Subcutaneous abdominal adipose tissue (tissue), 5 donors: ENCODE data around the gene ZNF672.
"Not testable (repeated sequence)": the region's sequence is repeated elsewhere in the genome, so short reads cannot be mapped to it uniquely, and the experiment has no call there.

Experiments
- H3K27ac ChIP-seq: one replicate; pipeline ENCODE4 v1.7.0; 2013; ENCODE audit warnings: low read depth, mild to moderate bottlenecking, inconsistent platforms, low read length, moderate library complexity
- H3K27me3 ChIP-seq, 5 donors: one replicate each; pipeline ENCODE4 v1.7.0; 2013; ENCODE audit warnings: low read length in 5 of 5, inconsistent platforms in 1 of 5; ENCODE audit not compliant: control insufficient read depth in 5 of 5, insufficient read depth in 4 of 5
- H3K36me3 ChIP-seq, 5 donors: one replicate each; pipeline ENCODE4 v1.7.0; 2013; ENCODE audit warnings: low read length in 5 of 5; ENCODE audit not compliant: control insufficient read depth in 5 of 5, insufficient read depth in 5 of 5
- H3K4me1 ChIP-seq, 5 donors: one replicate each; pipeline ENCODE4 v1.7.0; 2013; ENCODE audit warnings: low read length in 5 of 5, mild to moderate bottlenecking in 3 of 5, moderate library complexity in 1 of 5; ENCODE audit not compliant: control insufficient read depth in 5 of 5, insufficient read depth in 5 of 5
- H3K4me3 ChIP-seq, 5 donors: one replicate each; pipeline ENCODE4 v1.7.0; 2013; ENCODE audit warnings: low read length in 5 of 5, low read depth in 1 of 5
- H3K9ac ChIP-seq, 5 donors: one replicate each; pipeline ENCODE4 v1.7.0; 2013; ENCODE audit warnings: low read length in 5 of 5, mild to moderate bottlenecking in 4 of 5, moderate library complexity in 3 of 5
- H3K9me3 ChIP-seq, 5 donors: one replicate each; pipeline ENCODE4 v1.7.0; 2013; ENCODE audit warnings: low read length in 5 of 5; ENCODE audit not compliant: control insufficient read depth in 5 of 5
- donor health status: healthy.
- donor health status: healthy.
- donor health status: healthy.
- donor health status: healthy.
- donor health status: healthy.

ZNF672 gene

DNA sequence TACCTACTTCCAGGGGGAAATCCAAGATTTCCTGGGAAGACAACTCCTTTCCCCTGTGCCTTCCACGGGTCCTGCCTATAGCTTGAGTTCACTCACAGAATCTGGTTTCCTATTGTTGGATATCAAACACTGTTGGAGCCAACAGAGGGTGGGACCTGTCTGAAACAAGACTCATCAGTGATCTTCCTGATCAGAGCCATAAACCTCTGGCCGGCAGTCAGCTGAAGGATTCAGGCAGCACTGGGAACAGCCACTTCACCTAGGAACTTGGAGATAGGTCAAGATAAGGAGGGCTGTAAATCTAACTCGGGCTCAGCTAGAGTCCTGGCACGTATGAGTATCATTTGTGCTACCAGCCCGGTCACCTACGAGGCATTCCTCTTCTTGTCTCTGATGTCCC lies 35.6 kb upstream of the ZNF672 start:
- Histone ChIP-seq H3K9ac (no peak overlapping the region), H3K27ac (no peak overlapping the region), H3K4me3 (no peak overlapping the region), H3K4me1 (peaks cover 3 to 29% (median 14%) of the 10 kb centered on the region in 5 donors), H3K9me3 (no peaks in the 10 kb centered on the region), H3K27me3 (peaks cover 0 to 4% (median 0%) of the 10 kb centered on the region in 5 donors), H3K36me3 (no peaks in the 10 kb centered on the region)

DNA sequence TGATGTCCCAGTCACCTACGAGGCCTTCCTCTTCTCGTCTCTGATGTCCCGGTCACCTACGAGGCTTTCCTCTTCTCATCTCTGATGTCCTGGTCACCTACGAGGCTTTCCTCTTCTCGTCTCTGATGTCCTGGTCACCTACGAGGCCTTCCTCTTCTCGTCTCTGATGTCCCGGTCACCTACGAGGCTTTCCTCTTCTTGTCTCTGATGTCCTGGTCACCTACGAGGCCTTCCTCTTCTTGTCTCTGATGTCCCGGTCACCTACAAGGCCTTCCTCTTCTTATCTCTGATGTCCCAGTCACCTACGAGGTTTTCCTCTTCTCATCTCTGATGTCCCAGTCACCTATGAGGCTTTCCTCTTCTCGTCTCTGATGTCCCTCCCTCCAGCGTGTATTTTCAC lies 34.5 kb upstream of the ZNF672 start:
- H3K9ac ChIP-seq, H3K36me3 ChIP-seq, H3K27me3 ChIP-seq, H3K9me3 ChIP-seq, H3K27ac ChIP-seq, H3K4me3 ChIP-seq: not testable (repeated sequence)
- peaks cover 3 to 29% (median 14%) of the 10 kb centered on the region in 5 donors for H3K4me1 ChIP-seq

DNA sequence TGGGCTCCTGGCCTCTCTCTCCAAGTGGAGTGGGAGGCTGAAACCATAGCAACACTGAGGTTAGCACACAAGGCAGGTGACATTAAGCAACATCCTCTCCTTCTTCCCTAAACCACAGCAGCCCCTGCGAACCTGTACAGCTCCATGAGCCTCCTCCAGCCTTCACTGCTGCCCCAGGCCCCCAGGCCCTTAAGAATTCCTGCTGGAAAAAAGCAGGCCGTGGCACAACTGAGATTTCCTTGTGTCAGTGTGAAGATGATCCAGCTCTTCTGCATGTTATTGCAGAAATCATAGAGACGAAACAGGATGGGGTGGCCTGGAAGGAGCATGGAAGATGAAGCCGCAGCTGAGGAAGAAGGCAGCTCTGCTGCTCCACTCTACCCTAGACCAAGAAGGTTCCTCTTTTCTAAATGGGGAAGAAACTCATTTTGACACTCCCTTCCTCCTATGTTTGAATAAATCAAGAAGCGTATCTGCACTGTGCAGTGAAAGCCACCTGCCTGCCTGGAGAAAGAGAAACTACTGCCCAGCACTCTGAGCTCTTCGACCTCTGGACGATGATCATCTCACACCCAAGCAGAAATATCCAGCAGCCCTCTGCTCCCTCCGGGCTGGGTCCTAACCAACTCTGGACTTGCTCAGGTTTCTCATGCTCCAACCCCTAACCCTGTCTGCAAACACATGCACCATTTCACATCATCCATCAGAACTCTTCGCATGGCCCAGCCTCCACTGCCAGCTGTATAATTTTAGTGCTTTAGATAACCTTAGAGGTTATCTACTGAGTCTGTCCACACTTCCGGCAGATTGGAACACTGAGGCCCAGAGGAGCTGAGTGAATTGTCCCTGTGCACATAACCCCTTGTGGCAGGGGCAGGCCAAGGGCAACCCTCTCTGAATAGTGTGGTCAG lies 33.0 kb upstream of the ZNF672 start:
- H3K9ac ChIP-seq: no peak overlapping the region
- H3K27me3 ChIP-seq: peaks cover 0 to 4% (median 0%) of the 10 kb centered on the region in 5 donors
- no peaks in the 10 kb centered on the region for H3K36me3 ChIP-seq
- no peaks in the 10 kb centered on the region for H3K9me3 ChIP-seq
- no peak overlapping the region for H3K27ac ChIP-seq
- H3K4me1 ChIP-seq: peaks cover 3 to 36% (median 15%) of the 10 kb centered on the region in 5 donors
- peak overlapping the region in 1 of 5 donors; percentile 16 for H3K4me3 ChIP-seq

DNA sequence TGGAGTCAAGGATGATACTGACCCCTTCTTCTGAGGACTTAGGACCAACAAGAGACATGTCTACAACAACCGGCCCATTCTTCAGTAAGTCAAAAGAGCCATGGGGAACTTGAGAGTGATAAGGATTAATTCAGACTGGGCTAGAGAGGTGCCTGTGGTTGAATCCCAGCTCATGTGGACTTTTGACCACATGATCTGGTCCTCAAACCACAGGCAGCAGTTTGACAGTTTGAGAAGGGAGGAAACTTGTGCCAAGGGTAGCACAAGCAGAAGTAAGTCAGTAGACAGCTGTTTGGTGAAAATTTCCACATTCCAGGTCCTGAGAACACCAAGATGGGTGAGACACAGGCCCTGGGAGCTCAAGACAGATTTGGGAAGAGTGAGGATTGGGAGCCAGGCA lies 32.1 kb upstream of the ZNF672 start:
- H3K27ac ChIP-seq: no peak overlapping the region
- no peaks in the 10 kb centered on the region for H3K9me3 ChIP-seq
- no peaks in the 10 kb centered on the region for H3K36me3 ChIP-seq
- peaks cover 6 to 44% (median 24%) of the 10 kb centered on the region in 5 donors for H3K4me1 ChIP-seq
- H3K27me3 ChIP-seq: peaks cover 0 to 4% (median 0%) of the 10 kb centered on the region in 5 donors
- H3K4me3 ChIP-seq: no peak overlapping the region
- H3K9ac ChIP-seq: no peak overlapping the region

DNA sequence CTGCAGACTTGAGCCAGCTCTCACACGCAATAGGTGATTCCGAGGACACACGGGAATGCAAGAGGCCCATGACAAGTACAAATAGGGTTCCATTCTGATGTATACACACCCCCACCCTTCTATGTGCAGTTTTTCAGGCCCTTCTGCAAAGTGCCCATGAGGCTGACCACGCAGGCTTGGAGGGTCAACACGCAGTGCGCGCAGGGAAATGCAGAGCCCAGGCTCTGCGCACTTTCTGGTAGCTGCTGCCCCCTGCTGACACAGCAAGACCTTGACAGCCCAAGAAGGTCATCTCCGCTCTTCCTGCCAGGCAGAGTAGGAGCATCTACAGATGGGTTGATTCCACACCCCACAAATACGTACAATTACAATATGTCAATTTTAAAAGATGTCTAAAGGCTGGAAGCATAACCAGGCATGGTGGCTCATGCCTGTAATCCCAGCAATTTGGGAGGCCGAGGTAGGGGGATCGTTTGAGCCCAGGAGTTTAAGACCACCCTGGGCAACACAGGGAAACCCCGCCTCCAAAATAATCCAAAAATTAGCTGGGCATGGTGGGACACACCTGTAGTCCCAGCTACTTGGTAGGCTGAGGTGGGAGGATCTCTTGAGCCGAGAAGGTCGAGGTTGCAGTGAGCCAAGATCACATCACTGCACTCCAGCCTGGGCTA lies 30.8 kb upstream of the ZNF672 start:
- no peak overlapping the region for H3K9ac ChIP-seq
- peak overlapping the region in 3 of 5 donors; percentile 12 to 19 (median 19) for H3K4me3 ChIP-seq
- H3K27ac ChIP-seq: no peak overlapping the region
- H3K9me3 ChIP-seq: no peaks in the 10 kb centered on the region
- peaks cover 8 to 52% (median 31%) of the 10 kb centered on the region in 5 donors for H3K4me1 ChIP-seq
- H3K36me3 ChIP-seq: peaks cover 0 to 13% (median 12%) of the 10 kb centered on the region in 5 donors
- H3K27me3 ChIP-seq: no peaks in the 10 kb centered on the region

DNA sequence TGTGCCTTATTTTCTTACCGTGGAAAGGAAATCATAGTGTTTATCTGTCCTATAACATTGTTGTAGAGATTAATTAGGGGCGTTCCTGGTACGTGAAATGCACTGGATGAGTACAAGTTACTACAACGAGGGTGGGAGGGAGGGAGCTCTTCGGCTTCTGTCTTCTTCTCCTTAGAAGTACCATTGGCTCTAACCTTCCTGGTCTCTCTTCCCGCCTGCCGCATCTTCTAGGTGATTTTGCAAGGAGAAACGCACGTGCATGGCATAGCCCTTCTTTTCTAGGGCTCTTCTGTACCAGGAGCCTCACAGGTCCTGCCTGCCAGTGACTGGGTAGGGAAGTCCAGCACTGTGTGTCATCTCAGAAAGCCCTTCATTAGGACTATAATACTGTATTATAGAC lies 29.1 kb upstream of the ZNF672 start:
- H3K4me1 ChIP-seq: peaks cover 9 to 52% (median 31%) of the 10 kb centered on the region in 5 donors
- no peak overlapping the region for H3K27ac ChIP-seq
- H3K4me3 ChIP-seq: no peak overlapping the region
- H3K36me3 ChIP-seq: peaks cover under 1 to 30% (median 29%) of the 10 kb centered on the region in 5 donors
- no peak overlapping the region for H3K9ac ChIP-seq
- H3K9me3 ChIP-seq: no peaks in the 10 kb centered on the region
- H3K27me3 ChIP-seq: no peaks in the 10 kb centered on the region

DNA sequence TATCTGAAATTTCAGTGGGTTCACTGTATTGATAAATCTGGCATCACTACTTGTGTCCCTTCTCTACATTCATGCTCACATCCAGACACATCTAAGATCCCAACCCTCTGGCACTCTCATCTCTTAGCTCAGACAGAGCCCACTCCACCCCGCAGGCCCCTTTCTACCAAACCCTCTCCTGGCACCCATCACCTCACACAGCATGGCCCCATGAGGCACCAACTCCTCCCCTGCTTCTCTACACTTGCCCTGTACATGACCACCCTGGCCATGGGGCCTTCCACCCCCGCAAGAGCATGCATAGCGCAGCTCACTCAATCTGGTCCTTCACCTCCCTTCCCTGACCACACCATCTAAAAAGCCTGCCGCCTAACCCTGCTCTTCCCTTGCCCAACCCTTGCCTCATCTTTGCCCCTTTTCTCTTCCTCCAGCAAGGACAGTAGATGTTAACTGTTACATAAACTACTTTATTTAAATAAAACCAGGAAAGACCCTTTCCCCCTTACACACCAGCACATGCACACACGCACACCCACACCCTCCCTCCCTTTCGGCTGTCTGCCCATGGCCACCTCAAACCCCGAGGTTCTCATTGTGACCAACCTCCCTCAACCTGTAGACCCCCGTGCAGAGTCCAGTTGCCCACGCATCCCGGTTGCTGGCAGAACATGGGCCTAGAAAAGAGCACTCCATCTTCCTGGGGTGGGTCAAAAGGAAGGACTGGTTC lies 27.9 kb upstream of the ZNF672 start:
- Histone ChIP-seq H3K9me3 (no peaks in the 10 kb centered on the region), H3K27ac (no peak overlapping the region), H3K4me3 (no peak overlapping the region), H3K9ac (no peak overlapping the region), H3K36me3 (peaks cover 7 to 43% (median 40%) of the 10 kb centered on the region in 5 donors), H3K4me1 (peaks cover 9 to 44% (median 28%) of the 10 kb centered on the region in 5 donors), H3K27me3 (no peaks in the 10 kb centered on the region)

DNA sequence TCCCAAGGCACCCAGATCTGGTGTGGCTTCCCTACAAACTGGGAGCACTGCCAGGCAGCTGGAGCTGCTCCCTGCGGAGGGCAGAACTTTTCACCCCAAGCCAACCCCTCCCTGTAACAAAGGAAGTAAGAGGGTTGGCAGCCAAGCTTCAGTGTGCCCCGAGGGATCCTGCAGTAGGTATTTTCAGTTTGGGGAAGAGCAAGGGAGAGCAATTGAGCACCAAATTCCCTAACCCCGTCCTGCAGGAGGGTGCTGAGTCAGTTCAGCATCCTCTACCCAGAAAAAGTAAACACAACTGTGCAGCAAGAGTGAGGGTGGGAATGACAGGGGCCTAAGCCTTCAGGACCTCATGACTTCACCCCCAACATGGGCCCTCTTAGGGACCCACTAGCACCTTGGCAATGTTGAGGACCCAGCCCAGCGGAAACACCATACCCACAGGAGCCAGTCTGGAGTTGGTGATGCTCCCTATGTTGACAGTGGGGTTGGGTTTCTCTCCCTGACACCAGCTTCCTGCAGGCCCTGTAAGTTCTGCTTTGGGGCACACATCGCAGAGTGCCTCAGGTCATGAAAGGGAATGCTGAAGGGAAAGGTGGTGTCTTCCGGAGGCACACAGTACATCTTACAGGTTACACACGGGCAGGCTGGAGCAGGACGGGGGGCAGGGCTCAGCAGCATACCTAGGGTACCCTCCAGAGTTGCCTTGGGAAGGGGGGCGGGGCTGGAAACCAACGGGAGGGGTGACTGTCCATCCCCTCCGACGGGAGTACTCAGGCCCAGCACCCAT lies 27.1 kb upstream of the ZNF672 start:
- Histone ChIP-seq H3K27ac (no peak overlapping the region), H3K4me1 (peaks cover 9 to 36% (median 28%) of the 10 kb centered on the region in 5 donors), H3K27me3 (no peaks in the 10 kb centered on the region), H3K9me3 (no peaks in the 10 kb centered on the region), H3K9ac (peak overlapping the region in 3 of 5 donors; percentile 4 to 34 (median 10)), H3K4me3 (no peak overlapping the region), H3K36me3 (peaks cover 9 to 50% (median 48%) of the 10 kb centered on the region in 5 donors)
